IPS-15b (cell line): Measurements from ENCODE around the gene SMIM33.
"Not testable (repeated sequence)": the region's sequence is repeated elsewhere in the genome, so short reads cannot be mapped to it uniquely, and the experiment has no call there.

ENCODE experiments used
- H3K27me3 ChIP-seq: one replicate; pipeline ENCODE4 v1.6.1; 2013; ENCODE audit warnings: low read length; ENCODE audit not compliant: control insufficient read depth, insufficient read depth
- H3K36me3 ChIP-seq: one replicate; pipeline ENCODE4 v1.6.1; 2013; ENCODE audit warnings: low read length; ENCODE audit not compliant: control insufficient read depth, insufficient read depth
- H3K4me1 ChIP-seq: one replicate; pipeline ENCODE4 v1.6.1; 2013; ENCODE audit warnings: mild to moderate bottlenecking, low read length; ENCODE audit not compliant: control insufficient read depth, insufficient read depth
- H3K4me3 ChIP-seq: one replicate; pipeline ENCODE4 v1.5.1; 2013; ENCODE audit warnings: low read depth, low read length
- H3K9ac ChIP-seq: one replicate; pipeline ENCODE4 v1.6.1; 2013; ENCODE audit warnings: low read depth, mild to moderate bottlenecking, low read length
- H3K9me3 ChIP-seq: one replicate; pipeline ENCODE4 v1.6.1; 2013; ENCODE audit warnings: mild to moderate bottlenecking, low read length; ENCODE audit not compliant: control insufficient read depth, insufficient read depth

The SMIM33 gene

GRCh38 chr5:139470821-139471300 is at the start of gene SMIM33:
TSS of gene SMIM33 (plus strand) at chr5:139471004. CDS start at chr5:139471122, 118 bp downstream.
- peaks cover 11% of the 10 kb centered on the region for H3K4me1 ChIP-seq
- H3K27me3 ChIP-seq: no peaks in the 10 kb centered on the region
- no peaks in the 10 kb centered on the region for H3K36me3 ChIP-seq
- H3K9ac ChIP-seq: peak within 1 kb of the TSS; percentile 37
- no peaks in the 10 kb centered on the region for H3K9me3 ChIP-seq
- H3K4me3 ChIP-seq: no peak within 1 kb of the TSS

GRCh38 chr5:139422307-139422893 is 48.4 kb upstream of the SMIM33 start:
- Histone ChIP-seq H3K9me3 (no peaks in the 10 kb centered on the region), H3K36me3 (peaks cover 3% of the 10 kb centered on the region), H3K4me1 (peaks cover 2% of the 10 kb centered on the region), H3K27me3 (no peaks in the 10 kb centered on the region), H3K4me3 (no peak overlapping the region), H3K9ac (no peak overlapping the region)

- Histone ChIP-seq H3K9me3 (no peaks in the 10 kb centered on the region), H3K36me3 (peaks cover 3% of the 10 kb centered on the region), H3K9ac (no peak overlapping the region), H3K4me3 (no peak overlapping the region), H3K27me3 (no peaks in the 10 kb centered on the region), H3K4me1 (no peaks in the 10 kb centered on the region)
Measured at GRCh38 chr5:139425497-139425896, 45.3 kb upstream of the SMIM33 start.

GRCh38 chr5:139426203-139426885 is 44.5 kb upstream of the SMIM33 start:
- no peak overlapping the region for H3K9ac ChIP-seq
- H3K36me3 ChIP-seq: peaks cover 3% of the 10 kb centered on the region
- no peak overlapping the region for H3K4me3 ChIP-seq
- H3K4me1 ChIP-seq: no peaks in the 10 kb centered on the region
- H3K9me3 ChIP-seq: no peaks in the 10 kb centered on the region
- H3K27me3 ChIP-seq: no peaks in the 10 kb centered on the region

- H3K36me3 ChIP-seq: peaks cover 6% of the 10 kb centered on the region
- no peak overlapping the region for H3K9ac ChIP-seq
- H3K4me3 ChIP-seq: no peak overlapping the region
- no peaks in the 10 kb centered on the region for H3K9me3 ChIP-seq
- no peaks in the 10 kb centered on the region for H3K4me1 ChIP-seq
- H3K27me3 ChIP-seq: no peaks in the 10 kb centered on the region
Measured at GRCh38 chr5:139430015-139430414, 40.8 kb upstream of the SMIM33 start.

- Histone ChIP-seq H3K4me1 (no peaks in the 10 kb centered on the region), H3K4me3 (no peak overlapping the region), H3K9me3 (no peaks in the 10 kb centered on the region), H3K27me3 (no peaks in the 10 kb centered on the region), H3K9ac (no peak overlapping the region), H3K36me3 (peaks cover 3% of the 10 kb centered on the region)
Measured at GRCh38 chr5:139431706-139432105, 39.1 kb upstream of the SMIM33 start.

GRCh38 chr5:139435676-139436075 is 35.1 kb upstream of the SMIM33 start:
- Histone ChIP-seq H3K36me3 (peaks cover 3% of the 10 kb centered on the region), H3K4me3 (no peak overlapping the region), H3K9ac (no peak overlapping the region), H3K4me1 (no peaks in the 10 kb centered on the region), H3K9me3 (no peaks in the 10 kb centered on the region), H3K27me3 (no peaks in the 10 kb centered on the region)

GRCh38 chr5:139438707-139439012 is 32.1 kb upstream of the SMIM33 start:
- Histone ChIP-seq H3K4me1 (no peaks in the 10 kb centered on the region), H3K4me3 (peak overlapping the region; percentile 62), H3K27me3 (no peaks in the 10 kb centered on the region), H3K9ac (no peak overlapping the region), H3K9me3 (no peaks in the 10 kb centered on the region), H3K36me3 (peaks cover 3% of the 10 kb centered on the region)

GRCh38 chr5:139439013-139439903 is 31.5 kb upstream of the SMIM33 start, which contains the start of gene DNAJC18:
TSS of gene DNAJC18 (minus strand) at chr5:139439525. CDS start at chr5:139439445, 80 bp downstream.
- H3K9me3 ChIP-seq: no peaks in the 10 kb centered on the region
- H3K4me3 ChIP-seq: peak within 1 kb of the TSS; percentile 73
- peak within 1 kb of the TSS; percentile 48 for H3K9ac ChIP-seq

GRCh38 chr5:139440416-139440815 is 30.4 kb upstream of the SMIM33 start:
- H3K4me1 ChIP-seq, H3K36me3 ChIP-seq, H3K4me3 ChIP-seq, H3K9me3 ChIP-seq, H3K27me3 ChIP-seq, H3K9ac ChIP-seq: not testable (repeated sequence)

More at GRCh38 chr5:139439013-139439903, 31.5 kb upstream of the SMIM33 start, which contains the start of gene DNAJC18:
- H3K27me3 ChIP-seq: no peaks in the 10 kb centered on the region
- H3K36me3 ChIP-seq: peaks cover 3% of the 10 kb centered on the region
- H3K4me1 ChIP-seq: no peaks in the 10 kb centered on the region

- no peak overlapping the region for H3K4me3 ChIP-seq
- H3K9ac ChIP-seq: no peak overlapping the region
- H3K9me3 ChIP-seq: no peaks in the 10 kb centered on the region
- no peaks in the 10 kb centered on the region for H3K4me1 ChIP-seq
- H3K27me3 ChIP-seq: no peaks in the 10 kb centered on the region
- H3K36me3 ChIP-seq: no peaks in the 10 kb centered on the region
Measured at GRCh38 chr5:139443831-139444453, 26.9 kb upstream of the SMIM33 start.
